OCI-M1 (cell line): Measurements from ENCODE around the gene IGF2.

Experiments used
- DNase-seq: peaks from one replicate; lab custom pipeline; 2025; lab: John Stamatoyannopoulos, UW

Gene IGF2

DNA sequence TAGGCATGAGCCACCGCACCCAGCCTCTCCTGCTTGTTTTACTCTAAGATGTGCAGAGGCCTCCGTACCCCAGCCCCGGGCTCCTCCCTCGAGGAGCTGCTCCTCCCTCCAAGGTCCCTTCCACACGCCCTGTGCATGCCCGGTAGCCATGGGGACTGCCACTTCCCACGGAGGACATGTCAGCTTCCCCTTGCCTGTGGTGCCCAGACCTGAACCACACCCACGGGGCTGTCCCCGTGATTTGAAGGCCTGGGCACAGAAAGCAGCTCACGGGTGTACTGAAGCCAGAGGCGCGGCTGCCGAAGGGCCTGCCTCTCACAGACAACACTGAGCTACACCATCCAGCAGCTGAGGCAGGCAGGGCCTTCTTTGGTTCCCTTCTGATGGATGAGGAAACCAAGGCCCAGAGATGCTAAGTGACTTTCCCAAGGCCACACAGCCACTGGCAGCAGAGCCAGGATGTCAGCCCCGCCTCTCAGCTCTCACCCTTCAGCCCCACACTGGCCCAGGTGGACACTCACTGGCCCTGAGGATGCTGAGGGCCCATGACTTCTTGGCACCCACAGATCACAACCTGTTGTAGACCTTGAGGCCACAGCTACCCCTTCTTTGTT is 14.5 kb upstream of the IGF2 start:
- DNase-seq, result no peak

GRCh38 chr11:2151500-2152257 is 12.5 kb upstream of the IGF2 start:
- peak; percentile 86 for DNase-seq

DNA sequence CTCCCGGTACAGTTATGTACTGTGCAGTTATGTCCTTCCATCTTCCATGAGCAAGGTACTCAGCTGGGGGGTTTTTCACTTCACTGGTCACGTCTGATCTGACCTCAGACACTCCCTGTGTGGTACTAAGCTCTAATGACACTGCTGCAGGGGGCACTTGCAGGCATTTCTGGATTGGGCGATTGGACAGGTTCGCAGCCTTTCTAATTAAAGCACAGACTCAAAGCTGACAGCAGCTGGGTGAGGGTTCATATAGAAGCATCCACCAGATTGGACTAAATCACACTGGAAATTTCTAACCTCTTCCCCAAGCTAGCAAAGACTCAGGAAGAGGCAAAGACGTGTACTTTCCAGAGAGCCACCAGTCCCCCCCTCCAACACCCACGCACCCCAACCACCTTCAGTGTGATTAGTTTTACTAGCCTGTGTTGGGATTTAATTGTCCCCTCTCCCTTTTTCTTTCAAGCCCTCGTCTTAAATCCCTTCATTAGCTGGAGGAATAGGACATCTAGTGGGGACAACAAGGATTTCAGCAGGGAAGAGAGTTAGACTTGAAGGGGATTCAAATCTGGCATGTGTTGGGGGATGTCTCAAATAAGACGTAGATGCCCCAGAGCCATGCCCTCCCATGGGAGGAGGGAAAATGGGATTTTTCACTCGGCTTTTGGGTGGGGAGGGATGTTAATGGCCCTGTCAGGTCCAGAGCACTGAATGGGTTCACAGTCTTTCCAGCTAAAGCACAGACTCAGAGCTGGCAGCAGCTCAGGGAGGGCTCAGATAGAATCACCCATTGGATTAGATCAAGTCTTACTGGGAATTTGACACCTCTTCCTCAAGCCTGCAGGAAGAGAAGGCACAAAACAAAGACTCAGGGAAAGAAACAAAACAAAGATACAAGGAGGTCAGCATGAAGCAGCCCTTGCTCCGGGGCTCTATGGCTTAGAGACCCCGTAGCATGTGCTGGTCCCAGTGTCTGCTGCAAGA is 11.0 kb upstream of the IGF2 start:
- peak; percentile 53 for DNase-seq

DNA sequence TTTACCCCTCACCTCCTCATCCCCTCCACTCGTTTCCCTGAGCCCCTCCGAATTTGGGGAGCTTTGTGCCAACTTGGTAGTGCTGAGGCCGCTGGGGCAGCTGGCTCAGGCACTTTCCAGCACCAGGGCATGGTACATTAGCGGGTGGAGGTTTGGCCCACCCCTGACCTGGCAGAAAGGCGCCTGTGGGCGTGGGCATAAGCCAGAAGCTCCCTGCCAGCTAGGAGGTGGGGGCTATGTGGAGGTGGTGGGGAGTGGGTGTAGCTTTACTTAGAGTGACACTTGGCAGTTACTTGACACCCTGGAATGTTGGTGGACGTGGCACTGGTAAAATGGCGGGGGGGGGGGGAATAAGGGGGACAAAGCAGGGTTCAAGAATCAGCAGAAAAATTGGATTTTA is 10.3 kb upstream of the IGF2 start:
- no peak for DNase-seq

DNA sequence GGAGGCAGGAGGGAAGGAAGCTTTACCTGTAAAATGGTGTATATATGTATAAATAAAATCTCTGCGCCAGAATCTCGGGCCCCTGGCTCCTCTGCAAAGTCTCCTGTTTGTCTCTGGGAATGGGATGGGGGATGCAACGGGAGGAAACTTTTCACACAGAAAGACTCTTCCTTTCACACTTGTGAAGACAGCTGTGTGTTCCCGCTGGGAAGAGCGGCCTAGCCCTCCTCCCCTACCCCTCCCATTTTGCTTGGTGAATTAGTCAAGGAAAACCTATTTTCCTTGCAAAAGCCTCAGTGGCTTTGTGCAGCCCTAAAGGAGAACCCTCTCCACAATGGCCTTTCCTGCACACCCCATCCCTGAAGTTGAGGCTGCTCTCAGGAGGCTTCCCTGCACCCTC is 9.4 kb upstream of the IGF2 start:
- DNase-seq, result no peak

DNA sequence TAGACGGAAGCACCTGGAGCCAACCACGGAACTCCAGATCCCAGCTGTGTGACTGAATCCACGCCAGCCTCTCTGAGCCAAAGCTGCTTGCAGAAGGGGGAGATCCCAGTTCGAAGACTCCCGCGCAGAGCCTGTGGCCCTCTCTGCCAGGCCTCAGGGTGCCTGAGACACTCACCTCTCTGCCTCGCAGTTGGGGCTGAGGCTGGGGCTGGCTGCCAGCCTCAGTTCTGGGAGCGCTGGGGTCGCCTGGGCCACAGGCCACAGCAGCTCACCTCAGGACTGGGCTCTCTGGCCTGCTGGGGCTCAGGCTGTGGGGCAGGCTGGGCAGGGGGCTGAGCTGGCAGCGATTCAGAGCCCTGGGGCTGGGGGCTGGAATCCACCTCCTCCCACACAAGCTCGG is 8.2 kb upstream of the IGF2 start:
- DNase-seq, result no peak

DNA sequence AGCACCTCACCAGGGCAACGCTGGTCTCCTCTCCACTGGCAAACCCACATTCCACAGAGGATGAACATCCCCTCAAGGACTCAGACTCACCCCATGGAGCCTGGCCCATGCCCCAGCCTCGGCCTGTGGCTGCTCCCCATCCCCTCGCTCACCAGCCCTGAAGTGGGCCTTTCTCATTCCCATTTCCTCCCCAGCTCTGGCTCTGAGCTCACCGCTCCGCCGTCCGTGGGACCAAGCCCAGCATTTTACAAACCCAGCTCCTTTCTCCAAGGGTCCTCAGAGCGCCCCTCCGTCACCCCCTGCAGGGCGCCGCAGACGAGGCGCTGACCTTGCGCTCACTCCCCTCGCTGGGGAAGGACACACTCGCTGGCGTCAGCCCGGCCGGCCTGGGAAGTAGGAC is 6.9 kb upstream of the IGF2 start:
- no peak for DNase-seq

GRCh38 chr11:2144544-2145248 is 5.5 kb upstream of the IGF2 start:
- no peak for DNase-seq

DNA sequence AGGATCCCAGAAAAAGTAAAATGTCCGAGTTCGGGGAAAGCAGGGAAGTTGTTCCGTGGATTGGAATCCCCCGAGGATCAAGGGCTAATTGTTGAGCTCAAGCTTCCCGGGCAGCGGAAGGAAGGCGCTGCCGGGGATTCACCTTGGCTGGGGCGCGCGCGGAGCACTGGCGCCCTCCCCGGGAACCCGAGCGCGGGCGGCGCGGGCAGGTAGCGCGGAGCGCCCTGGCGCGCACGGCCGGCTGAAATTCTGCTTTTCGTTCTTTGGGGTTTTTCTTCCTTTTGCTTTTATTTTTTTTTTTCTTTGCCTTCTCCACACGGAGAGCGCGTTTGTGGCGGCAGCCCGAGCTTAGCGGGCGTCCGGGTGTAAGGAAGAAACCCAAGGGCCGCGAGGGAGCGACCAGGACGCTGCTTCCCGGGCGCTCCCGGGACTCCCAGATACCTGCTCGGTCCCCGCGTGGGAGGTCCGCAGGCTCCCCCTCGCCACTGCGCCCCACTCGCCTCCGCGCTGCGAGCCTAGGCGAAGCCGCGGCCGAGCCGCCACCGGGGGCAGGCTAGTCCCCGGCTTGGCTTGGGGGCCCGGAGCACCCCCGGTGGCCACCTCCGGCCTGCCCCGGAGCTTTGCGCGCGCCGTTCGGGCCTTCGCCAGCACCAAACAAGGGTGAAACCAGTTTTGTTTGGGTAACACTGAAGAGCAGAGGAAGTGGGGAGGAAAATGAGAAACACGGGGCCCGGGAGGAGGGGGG is 4.8 kb upstream of the IGF2 start:
- no peak for DNase-seq

- DNase-seq, result no peak
Observed at GRCh38 chr11:2143477-2143798, 4.2 kb upstream of the IGF2 start.

GRCh38 chr11:2142762-2143202 is 3.6 kb upstream of the IGF2 start:
- no peak for DNase-seq

GRCh38 chr11:2142300-2142759 is 3.1 kb upstream of the IGF2 start:
- no peak for DNase-seq

GRCh38 chr11:2140411-2141400 is 1.5 kb upstream of the IGF2 start:
- no peak for DNase-seq

DNA sequence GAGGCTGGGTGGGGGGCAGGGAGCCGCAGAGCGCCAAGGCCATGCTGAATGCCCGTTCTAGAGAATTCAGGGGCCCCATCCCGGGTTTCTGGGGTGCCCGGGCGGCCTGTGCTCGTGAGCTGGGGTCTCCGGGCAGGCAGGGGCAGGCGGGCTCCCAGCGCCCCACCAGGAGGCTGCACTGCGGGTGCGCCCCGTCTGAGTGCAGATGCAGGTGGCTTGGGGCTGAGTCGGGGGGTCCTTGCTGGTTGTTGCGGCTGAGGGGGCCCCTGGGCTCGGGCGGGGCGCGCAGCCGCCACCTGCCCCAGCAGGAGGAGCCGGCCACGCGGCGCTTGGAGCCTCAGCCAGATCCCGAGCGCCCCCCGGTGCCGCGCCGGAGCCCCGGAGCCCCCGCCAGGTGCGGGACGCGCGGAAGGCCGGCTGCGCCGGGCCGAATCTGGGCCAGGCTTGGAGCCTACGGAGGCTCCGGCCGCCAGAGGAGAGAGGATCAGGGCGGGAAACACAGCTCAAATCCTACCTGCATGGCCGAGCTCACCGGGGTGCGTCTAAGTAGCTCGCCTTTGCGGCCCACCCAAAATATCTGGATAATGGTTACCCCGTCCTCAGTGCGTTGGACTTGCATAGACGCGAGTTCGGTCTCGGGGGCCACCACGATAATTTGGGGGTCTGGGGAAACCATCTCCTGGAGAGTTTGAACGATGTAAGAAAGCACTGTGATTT is 590 bp upstream of the IGF2 start:
- DNase-seq, result no peak

DNA sequence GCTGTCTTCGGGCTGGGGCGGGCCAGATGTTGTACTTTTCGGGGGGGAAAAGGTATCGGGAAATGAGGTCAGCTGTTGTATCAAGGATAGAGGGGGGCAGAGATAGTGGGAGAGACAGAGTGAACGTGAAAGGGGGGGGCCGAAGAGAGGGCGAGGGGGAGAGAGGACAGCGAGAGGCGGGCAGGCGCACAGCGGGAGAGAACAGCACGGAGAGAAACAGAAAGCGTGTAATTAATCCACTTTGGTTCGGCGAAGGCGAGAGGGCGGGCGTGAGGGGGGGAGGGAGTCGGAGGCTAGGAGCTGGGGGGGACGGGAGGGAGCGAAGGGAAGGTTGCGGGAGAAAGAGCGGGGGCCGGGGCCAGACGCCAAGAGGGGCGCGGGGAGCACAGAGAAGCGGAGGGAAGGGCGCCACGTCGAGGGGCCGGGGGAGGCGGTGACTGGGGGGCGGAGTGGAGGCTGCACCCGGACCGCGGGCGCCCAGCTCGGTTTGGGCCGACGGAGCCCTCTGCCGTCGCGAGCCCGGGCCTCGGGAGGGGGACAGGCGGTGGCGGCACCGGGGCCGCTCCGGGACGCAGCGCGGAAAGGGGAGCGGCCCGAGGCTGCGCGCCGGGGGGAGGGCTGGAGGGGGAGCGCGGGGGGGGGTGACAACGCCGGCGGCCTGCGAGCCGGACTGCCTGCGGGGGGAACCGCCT is 612 bp downstream of the IGF2 start:
- DNase-seq, result no peak

- DNase-seq, result no peak
Observed at GRCh38 chr11:2138068-2138430, 1.1 kb downstream of the IGF2 start.

DNA sequence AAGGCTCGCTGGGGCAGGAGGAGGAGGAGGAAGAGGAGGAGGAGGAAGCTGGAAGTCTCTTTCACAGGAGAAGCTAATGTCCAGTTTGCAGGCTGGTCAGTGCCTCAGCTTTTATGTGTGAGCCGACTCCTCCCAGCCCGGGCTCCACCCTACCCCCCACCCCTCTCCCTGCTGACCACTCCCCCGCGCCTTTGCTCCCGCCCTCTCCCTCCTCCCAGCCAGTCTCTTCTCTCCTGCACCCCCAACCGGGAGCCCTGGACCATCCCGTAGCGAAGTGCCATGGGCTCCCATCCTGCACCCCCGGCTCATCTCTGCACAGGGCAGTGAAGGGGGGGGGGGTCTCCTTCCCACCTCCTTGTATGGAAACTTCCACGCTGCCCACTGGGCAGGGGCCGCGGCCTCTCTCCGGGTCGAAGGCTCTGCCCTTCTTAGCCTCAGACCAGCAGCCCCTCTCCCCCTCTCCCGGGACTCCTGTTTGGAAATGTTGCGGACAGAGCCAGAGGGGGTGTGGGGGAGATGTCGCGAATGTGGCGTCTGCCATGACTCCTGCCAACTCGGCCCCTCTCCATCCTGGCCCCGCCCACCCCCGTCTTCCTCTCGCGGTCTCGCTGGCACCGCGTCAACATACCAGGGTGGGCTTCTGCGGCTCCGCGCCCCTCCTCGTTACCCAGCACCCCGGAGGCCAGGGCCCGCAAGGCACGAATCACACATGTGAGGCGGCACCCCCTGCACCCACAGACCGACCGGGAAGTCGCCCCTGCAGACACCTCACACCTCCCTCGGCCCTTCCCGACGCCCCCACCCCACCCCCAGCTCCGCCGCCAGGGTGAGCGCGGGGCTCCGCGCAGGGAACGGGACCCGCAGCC is 1.8 kb downstream of the IGF2 start:
- DNase-seq, result no peak

DNA sequence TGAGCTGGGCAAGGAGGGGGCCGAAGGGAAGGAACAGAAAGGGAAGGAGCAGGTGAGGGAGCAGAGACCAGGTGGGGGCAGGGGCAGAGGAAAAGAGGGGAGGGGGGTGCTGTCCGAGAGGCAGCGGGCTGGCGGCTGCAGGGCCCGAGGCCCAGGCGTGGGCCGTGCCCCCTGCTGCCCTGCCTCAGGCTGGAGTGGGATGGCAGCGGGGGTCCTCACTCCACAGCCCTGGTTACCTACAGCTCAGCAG is 2.3 kb downstream of the IGF2 start:
- no peak for DNase-seq
